ENCODE measurements around the gene GFOD1. TPM values are rescaled to one million over a fixed set of nuclear protein-coding genes. Genes with fewer than 3 reads are reported as not detected.

GFOD1 gene
- total and polyA plus RNA-seq, 10 of the 15 experiments (the other 5 are each of a cell fraction or from before 2014, with no cell fraction given), result 6.5 to 41.4 (median 16.0) TPM

DNA sequence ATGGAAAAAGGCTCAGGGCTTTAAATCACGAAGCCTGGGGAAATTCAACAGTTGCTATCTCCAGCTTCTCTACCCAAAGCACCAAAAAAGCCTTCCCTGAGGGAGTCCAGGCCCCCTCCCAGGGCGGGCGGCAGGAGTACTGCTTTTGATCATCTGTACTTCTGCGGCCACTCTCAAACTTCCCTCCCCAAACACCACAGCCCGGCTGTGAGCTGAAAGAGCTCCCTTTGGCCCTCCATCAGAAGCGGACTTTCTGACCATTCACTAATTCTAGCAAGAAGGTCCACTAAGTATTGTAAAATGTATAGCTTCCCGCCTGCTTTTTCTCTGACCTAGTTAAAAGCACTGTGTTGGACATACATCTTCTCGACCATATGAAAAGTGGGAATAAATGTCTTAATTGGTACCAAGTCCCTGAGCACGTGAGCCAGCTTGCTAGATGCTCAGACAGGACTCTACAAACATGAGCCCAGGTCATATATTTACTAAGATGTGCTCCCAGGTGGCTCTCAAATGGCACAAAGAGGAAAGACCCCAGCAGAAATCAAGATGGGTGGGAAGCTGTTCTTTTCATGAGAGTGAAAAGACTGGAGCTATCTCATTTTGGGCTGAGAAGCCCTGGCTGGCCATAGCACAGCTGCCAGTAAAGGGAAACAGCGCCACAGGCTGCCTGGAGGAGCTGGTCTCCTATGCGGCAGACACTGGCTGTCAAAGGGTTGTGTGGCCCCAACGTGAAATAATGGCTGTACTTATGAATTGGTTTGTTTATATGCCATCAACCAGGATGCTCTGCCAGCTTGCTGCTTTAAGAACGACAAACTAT is 58.6 kb downstream of the GFOD1 start (continued):
- TF ChIP-seq RAD21 (IDR thresholded peaks at IDR 0.05; ENCODE audit: insufficient read depth, low read depth, low read length), result peak; percentile 70
- TF ChIP-seq GATAD2B (conservative IDR thresholded peaks at IDR 0.05; ENCODE audit: low read depth), result 0 out of 2 replicates have a peak, but pooled peaks have one; percentile 31
- TF ChIP-seq, protein P1, sequence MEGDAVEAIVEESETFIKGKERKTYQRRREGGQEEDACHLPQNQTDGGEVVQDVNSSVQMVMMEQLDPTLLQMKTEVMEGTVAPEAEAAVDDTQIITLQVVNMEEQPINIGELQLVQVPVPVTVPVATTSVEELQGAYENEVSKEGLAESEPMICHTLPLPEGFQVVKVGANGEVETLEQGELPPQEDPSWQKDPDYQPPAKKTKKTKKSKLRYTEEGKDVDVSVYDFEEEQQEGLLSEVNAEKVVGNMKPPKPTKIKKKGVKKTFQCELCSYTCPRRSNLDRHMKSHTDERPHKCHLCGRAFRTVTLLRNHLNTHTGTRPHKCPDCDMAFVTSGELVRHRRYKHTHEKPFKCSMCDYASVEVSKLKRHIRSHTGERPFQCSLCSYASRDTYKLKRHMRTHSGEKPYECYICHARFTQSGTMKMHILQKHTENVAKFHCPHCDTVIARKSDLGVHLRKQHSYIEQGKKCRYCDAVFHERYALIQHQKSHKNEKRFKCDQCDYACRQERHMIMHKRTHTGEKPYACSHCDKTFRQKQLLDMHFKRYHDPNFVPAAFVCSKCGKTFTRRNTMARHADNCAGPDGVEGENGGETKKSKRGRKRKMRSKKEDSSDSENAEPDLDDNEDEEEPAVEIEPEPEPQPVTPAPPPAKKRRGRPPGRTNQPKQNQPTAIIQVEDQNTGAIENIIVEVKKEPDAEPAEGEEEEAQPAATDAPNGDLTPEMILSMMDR (IDR thresholded peaks at IDR 0.05 in 2 of 3, conservative IDR thresholded peaks at IDR 0.05 in 1 of 3; ENCODE audit: control insufficient read depth in 2 of 3, extremely low read depth in 1 of 3, insufficient read depth in 1 of 3, low read depth in 3 of 3, low read length in 3 of 3), result peak; percentile 50 to 59 (median 57)
- TF ChIP-seq SMARCA5 (IDR thresholded peaks at IDR 0.05), result peak; percentile 69
- peak; percentile 66 for TF ChIP-seq POLR2AphosphoS5 (IDR thresholded peaks at IDR 0.05; ENCODE audit: low read length)
- no peak for TF ChIP-seq ZNF274 (IDR thresholded peaks at IDR 0.05; ENCODE audit: insufficient read depth, insufficient read length)
- no peak for TF ChIP-seq TARDBP (IDR thresholded peaks at IDR 0.05; ENCODE audit: borderline replicate concordance)
- TF ChIP-seq SIX5 (IDR thresholded peaks at IDR 0.05; ENCODE audit: low read depth, low read length, severe bottlenecking), result no peak
- peak; percentile 50 for TF ChIP-seq POLR2A (IDR thresholded peaks at IDR 0.05; ENCODE audit: low read depth, low read length)
- TF ChIP-seq JUND (IDR thresholded peaks at IDR 0.05; ENCODE audit: low read depth, low read length), result peak; percentile 23; the same call in 1 of the 2 replicates
- no peak for TF ChIP-seq NR2C1 (IDR thresholded peaks at IDR 0.05)
- no peak for TF ChIP-seq SIN3A (IDR thresholded peaks at IDR 0.05; ENCODE audit: low read depth, low read length)
- TF ChIP-seq YBX1 (IDR thresholded peaks at IDR 0.05), result no peak
- no peak for TF ChIP-seq KLF5 (IDR thresholded peaks at IDR 0.05; ENCODE audit: partially characterized antibody)
- TF ChIP-seq, protein P2, sequence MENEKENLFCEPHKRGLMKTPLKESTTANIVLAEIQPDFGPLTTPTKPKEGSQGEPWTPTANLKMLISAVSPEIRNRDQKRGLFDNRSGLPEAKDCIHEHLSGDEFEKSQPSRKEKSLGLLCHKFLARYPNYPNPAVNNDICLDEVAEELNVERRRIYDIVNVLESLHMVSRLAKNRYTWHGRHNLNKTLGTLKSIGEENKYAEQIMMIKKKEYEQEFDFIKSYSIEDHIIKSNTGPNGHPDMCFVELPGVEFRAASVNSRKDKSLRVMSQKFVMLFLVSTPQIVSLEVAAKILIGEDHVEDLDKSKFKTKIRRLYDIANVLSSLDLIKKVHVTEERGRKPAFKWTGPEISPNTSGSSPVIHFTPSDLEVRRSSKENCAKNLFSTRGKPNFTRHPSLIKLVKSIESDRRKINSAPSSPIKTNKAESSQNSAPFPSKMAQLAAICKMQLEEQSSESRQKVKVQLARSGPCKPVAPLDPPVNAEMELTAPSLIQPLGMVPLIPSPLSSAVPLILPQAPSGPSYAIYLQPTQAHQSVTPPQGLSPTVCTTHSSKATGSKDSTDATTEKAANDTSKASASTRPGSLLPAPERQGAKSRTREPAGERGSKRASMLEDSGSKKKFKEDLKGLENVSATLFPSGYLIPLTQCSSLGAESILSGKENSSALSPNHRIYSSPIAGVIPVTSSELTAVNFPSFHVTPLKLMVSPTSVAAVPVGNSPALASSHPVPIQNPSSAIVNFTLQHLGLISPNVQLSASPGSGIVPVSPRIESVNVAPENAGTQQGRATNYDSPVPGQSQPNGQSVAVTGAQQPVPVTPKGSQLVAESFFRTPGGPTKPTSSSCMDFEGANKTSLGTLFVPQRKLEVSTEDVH (IDR thresholded peaks at IDR 0.05; ENCODE audit: low read depth, partially characterized antibody), result no peak
- TF ChIP-seq, protein P3, sequence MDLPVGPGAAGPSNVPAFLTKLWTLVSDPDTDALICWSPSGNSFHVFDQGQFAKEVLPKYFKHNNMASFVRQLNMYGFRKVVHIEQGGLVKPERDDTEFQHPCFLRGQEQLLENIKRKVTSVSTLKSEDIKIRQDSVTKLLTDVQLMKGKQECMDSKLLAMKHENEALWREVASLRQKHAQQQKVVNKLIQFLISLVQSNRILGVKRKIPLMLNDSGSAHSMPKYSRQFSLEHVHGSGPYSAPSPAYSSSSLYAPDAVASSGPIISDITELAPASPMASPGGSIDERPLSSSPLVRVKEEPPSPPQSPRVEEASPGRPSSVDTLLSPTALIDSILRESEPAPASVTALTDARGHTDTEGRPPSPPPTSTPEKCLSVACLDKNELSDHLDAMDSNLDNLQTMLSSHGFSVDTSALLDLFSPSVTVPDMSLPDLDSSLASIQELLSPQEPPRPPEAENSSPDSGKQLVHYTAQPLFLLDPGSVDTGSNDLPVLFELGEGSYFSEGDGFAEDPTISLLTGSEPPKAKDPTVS (IDR thresholded peaks at IDR 0.05; ENCODE audit: low read depth, low read length), result no peak
- TF ChIP-seq, protein P4, sequence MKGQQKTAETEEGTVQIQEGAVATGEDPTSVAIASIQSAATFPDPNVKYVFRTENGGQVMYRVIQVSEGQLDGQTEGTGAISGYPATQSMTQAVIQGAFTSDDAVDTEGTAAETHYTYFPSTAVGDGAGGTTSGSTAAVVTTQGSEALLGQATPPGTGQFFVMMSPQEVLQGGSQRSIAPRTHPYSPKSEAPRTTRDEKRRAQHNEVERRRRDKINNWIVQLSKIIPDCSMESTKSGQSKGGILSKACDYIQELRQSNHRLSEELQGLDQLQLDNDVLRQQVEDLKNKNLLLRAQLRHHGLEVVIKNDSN (IDR thresholded peaks at IDR 0.05; ENCODE audit: borderline replicate concordance, extremely low read length, insufficient read depth, low read depth, low read length), result no peak
- no peak for TF ChIP-seq EZH2 (IDR thresholded peaks at IDR 0.05; ENCODE audit: borderline replicate concordance, control insufficient read depth, low read depth, low read length)
- no peak for TF ChIP-seq CBFB (IDR thresholded peaks at IDR 0.05; ENCODE audit: low read depth)
- TF ChIP-seq SMAD1 (IDR thresholded peaks at IDR 0.05; ENCODE audit: low read depth, partially characterized antibody), result no peak

All from GM12878 (cell line).